HG02798 (cell line): Measurements from ENCODE around the gene ARPC5L.
"Not testable (repeated sequence)": the region's sequence is repeated elsewhere in the genome, so short reads cannot be mapped to it uniquely, and the experiment has no call there.

ENCODE experiments used
- ATAC-seq: cut with Tn5 transposase; IDR thresholded peaks from one replicate; pipeline ENCODE4 v1.9.1; 2021; ENCODE audit warnings: mild to moderate bottlenecking; ENCODE audit not compliant: unreplicated experiment, poor library complexity

Gene ARPC5L

GRCh38 chr9:124840300-124840833, 21.6 kb upstream of the ARPC5L start:
- no peak for ATAC-seq

DNA sequence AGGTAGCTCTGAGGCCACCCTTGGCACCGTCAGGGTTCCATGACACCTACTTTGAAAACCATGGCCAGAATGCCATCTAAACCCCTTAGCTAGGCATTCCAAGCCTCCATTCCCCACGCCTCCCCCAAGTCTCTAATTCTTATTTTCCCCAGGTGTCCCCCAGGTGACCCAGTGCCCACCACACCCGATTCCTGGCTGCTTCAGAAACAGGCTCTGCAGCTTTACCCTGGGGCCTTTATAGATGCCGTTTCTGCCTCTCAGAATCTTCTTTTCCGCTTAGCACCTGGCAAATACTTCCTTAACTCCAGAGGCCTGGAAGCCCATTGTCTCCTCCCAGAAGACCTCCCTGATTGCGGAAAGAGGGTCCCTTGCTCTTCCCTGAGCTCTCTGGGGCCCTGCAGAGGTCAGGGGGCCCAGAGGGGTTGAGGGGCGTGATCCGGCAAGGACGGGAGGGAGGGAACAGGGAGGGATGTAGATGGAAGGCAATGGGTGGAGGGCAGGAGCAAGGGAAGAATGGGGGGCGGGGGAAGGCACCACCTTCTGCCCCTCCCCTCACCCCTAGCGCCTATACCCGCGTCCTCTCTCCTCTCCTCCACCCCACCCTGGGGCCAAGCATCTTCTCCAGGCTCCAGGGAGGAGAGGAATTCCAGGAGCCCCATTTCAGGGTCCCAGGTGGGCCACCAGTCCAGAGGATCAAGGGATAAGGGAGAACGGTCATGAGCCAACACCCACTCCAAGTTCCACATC, 20.7 kb upstream of the ARPC5L start:
- no peak for ATAC-seq

- ATAC-seq = no peak
Measured at GRCh38 chr9:124843456-124844034, 18.4 kb upstream of the ARPC5L start.

DNA sequence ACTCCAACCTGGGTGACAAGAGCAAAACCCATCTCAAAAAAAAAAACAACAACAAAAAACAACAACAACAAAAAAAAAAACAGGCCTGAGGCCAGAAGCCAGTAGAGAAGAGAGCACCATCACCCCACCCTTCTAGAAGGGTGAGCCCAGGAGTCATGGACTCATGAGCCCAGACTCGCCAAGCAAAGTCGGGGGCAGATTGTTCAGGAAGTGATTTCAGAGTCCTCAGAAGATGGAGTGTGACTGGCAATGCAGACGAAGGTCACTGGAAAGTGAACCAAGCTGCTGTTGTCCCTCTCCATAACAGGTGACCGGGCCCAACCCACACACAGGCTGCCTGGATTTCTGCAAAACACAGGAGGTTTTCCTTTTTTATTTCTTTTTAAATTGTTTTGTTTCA, 17.6 kb upstream of the ARPC5L start:
- no peak for ATAC-seq

- not testable (repeated sequence) for ATAC-seq
Measured at GRCh38 chr9:124846467-124846866, 15.5 kb upstream of the ARPC5L start.

GRCh38 chr9:124846969-124847368, 15.0 kb upstream of the ARPC5L start:
- ATAC-seq = no peak

- no peak for ATAC-seq
Measured at GRCh38 chr9:124849801-124850200, 12.1 kb upstream of the ARPC5L start.

GRCh38 chr9:124852121-124852828, 9.7 kb upstream of the ARPC5L start:
- no peak for ATAC-seq

DNA sequence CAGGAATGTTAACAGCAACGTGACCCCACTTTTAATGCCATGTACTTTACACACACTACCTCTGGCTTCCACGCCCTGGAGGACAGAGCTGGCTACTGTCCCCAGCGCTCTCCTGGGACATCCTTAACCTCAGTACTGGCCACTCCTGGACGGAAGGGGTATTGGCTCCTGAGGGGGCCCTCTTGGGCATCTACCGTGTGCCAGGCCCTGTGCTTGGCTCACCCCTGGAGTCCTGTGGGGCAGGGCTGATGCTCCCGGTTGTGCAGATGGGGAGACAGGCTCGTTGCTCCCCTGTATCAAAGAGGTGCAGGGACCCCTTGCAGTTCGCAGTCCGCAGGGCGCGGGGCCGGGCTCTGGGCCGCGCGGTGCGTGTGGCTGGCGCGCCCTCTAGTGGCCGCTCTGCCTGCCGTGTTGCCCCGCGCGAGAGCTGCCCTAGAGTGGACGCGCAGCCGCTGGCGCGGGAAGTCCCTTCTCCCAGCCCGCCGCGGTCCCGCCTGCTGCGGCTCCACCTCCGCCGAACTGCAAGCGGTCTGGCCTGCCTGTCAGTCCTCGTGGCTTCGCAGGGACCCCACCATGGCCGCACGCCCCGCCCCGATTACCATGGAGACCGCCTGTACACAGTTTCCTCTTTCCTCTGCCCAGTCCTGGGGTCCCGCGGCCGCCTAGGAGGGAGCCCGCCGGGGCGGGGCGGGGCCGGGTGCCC, 8.9 kb upstream of the ARPC5L start, which contains the start of gene WDR38:
Gene WDR38 (plus strand): TSS at position 632 of the 703 bp plus-strand sequence. CDS start 72 bp downstream, outside the sequence.
- ATAC-seq = peak; percentile 80

DNA sequence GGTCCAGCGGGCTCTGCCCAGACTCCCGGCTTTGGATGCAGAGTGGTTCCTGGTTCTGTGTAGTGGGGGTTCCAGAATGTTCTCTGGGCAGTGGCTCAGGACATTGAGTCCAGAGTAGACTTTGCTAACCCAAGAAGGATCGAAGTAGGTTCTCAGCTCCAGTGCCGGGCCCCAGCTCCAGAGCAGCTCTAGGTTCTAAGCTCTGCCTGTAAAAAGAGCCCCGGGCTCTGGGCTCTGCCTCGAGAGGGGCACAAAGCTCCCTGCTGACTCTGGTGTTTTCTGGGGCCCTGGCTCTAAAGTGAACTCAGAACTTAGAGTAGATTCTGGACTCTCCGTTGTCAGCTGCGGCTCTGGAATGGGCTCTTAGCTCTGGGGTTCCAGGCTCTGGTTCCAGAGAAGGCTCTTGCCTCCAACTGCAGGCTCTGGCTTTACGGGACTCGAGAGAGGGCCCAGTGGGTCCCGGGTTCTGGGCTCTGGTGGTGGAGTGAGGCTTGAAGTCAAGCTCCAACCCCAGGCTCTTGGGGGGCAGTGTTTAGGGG, 8.3 kb upstream of the ARPC5L start:
- ATAC-seq = no peak

DNA sequence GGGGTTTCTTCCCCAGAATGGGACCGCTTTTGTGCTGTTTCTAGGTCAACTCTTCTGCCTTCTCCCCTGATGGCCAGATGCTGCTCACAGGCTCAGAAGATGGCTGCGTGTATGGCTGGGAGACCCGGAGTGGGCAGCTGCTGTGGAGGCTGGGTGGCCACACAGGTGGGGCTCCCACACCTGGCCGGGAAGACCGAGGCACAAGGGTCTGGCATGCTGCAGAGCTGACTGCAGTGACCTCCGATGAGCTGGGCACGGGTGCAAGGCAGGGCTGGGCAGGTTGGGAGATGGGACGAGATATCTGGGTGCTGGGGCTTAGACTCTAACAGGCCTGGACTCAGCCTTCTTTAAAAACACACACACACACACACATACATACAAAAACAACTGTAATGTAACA, 7.8 kb upstream of the ARPC5L start:
- ATAC-seq = no peak

DNA sequence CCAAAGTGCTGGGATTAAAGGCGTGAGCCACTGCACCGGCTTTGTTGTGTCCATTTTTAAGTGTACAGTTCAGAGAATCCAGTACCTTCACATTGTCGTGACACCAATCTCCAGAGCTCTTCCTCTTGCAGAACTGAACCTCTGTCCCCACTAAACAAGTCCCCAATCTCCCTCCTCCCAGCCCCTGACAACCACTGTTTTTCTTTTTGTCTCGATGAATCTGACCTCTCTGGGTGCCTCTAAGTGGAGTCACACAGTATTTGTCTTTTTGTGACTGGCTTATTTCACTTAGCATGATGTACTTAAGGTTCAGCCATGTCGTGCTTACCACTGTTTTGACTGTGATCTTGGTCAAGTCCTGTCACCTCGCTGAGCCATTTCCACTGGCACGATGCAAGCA, 7.1 kb upstream of the ARPC5L start:
- no peak for ATAC-seq

- no peak for ATAC-seq
Measured at GRCh38 chr9:124855566-124855943, 6.4 kb upstream of the ARPC5L start.

DNA sequence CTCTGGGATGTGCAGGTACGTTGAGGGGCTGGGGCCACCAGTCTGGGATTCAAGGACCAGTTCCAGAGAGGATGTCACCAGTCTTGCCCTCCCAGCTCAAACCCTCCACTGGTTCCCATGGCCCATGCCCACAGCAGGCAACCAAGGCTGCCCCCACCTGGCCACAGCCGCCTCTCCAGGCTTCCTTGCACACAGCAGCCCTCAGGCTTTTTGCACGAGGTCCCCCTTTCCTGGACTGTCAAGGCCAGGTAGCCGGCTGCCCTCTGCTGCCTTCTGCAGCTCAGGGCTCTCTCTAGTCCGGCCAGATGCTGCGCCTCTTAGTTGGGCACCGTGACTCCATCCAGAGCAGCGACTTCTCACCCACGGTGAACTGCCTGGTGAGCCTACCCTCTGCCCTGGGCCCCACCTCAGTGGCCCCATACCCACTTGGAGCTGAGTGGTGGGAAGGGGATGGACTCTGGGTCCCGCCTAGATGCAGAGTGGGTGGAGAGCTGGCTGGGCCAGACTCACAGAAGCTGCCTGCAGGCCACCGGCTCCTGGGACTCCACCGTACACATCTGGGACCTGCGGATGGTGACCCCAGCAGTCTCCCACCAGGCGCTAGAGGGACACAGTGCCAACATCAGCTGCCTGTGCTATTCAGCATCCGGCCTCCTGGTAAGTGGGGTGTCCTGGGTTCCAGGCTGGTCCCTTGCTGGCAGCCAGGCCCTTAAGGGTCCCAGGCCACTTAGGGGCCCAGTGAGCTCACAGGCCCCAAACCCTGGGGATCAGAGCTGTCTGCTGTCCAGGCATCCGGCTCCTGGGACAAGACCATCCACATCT, 5.8 kb upstream of the ARPC5L start:
- ATAC-seq = no peak

DNA sequence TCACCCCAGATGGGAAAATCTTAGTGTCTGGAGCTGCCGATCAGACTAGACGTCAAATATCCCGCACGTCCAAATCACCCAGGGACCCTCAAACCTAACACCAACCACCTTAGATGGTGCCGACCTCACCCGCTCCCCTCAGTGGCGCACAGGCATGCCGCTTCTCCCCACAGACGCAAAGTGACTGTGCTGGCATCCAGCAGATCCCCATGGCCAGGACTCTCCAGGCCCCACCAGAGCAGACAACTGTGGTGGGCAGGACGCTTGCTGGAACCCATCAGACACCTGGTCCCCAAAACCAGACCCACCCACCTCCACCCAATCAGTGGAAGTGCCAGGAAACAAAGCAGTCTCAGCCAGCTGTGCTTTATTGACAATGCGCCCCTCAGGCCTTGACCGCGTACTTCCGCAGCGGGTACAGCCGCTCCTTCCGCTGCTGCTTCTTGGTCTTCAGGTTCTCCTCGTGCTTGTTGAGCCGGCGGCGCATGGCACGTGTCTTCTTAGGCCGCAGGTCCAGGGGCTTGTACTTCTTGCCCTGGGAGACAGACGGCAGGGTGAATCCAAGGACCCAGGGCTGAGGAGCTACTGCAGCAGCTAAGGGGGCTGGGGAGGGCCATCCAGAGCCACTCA, 4.3 kb upstream of the ARPC5L start:
- ATAC-seq = no peak

- no peak for ATAC-seq
Measured at GRCh38 chr9:124858330-124859046, 3.4 kb upstream of the ARPC5L start.

- no peak for ATAC-seq
Measured at GRCh38 chr9:124859803-124860581, 1.9 kb upstream of the ARPC5L start.
